ENCODE results near the gene SERPINE2.

SERPINE2 gene

GRCh38 chr2:224041554-224041953 lies 2.5 kb upstream of the SERPINE2 start:
- no peak for DNase-seq

GRCh38 chr2:224040753-224041152 lies 1.7 kb upstream of the SERPINE2 start:
- DNase-seq = no peak

GRCh38 chr2:224039770-224040440 lies 819 bp upstream of the SERPINE2 start:
- DNase-seq = no peak

GRCh38 chr2:224038830-224039079 lies 331 bp downstream of the SERPINE2 start:
- DNase-seq = no peak

- no peak for DNase-seq
These were observed 847 bp downstream of the SERPINE2 start for GRCh38 chr2:224038049-224038829.

GRCh38 chr2:224036731-224037361 lies 2.2 kb downstream of the SERPINE2 start:
- no peak for DNase-seq

DNA sequence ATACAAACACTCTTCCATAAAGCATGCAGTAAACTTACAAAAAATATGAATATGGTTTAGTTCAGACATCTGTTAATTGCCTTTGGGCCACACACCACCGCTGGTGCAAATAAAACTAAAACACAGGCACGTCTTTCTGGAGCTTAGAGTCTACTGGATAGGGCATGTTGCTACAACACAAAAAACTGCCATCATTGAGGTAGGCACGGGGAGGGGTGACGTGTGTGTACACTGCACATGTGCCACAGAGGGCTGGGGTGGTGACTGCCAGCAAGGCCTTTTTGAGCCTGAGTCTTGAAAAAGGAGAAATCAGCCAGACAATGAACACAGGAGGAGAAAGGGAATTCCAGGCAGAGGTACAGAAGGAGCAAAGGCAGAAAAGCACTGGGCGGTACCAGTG lies 5.1 kb downstream of the SERPINE2 start:
- no peak for DNase-seq

- DNase-seq = no peak
These were observed 5.5 kb downstream of the SERPINE2 start for GRCh38 chr2:224033601-224034000.

DNA sequence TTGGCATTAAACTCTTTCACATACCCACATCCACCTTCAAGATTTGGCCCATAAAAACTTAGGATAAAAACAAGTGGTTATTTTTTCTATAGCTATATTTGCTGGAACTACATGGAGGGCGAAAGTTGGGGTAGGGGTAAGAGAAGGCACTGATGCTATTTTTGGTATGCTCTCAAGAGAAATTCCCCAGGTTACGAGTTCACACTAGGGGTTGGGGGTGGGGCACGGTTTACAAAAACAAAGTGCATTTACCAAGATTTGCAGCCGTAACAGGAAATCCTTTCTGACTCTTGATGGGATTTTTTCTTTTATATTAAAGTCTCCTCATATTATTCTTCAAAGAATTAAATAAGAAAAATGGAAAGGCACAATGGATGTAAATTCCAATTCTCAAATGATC lies 6.8 kb downstream of the SERPINE2 start:
- DNase-seq = no peak

GRCh38 chr2:224031358-224031970 lies 7.6 kb downstream of the SERPINE2 start:
- no peak for DNase-seq

GRCh38 chr2:224030786-224031185 lies 8.3 kb downstream of the SERPINE2 start:
- DNase-seq = no peak

GRCh38 chr2:224029876-224030275 lies 9.2 kb downstream of the SERPINE2 start:
- DNase-seq = no peak

- DNase-seq = no peak
These were observed 11.2 kb downstream of the SERPINE2 start for GRCh38 chr2:224027931-224028330.

DNA sequence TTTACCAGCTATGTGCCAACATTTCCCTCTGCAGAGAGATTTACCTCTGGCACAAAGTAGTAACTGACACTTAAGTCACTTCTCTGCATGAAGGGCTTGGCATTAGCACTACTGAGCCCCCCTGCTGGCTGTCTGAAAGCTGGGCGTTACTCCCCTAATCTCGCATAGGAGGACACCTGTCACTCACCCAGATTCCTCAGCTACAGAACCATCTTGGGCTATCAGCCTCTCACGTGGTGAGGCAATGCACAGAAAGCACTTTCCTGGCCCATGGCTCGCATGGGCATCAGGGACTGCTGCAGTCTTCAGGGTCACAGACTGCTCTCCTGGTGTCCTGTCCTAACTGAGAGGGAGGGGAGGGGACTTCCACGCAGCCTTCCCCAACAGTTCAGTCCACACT lies 12.0 kb downstream of the SERPINE2 start:
- no peak for DNase-seq

GRCh38 chr2:224025874-224026273 lies 13.2 kb downstream of the SERPINE2 start:
- DNase-seq = no peak

GRCh38 chr2:224024270-224024669 lies 14.8 kb downstream of the SERPINE2 start:
- DNase-seq = no peak

- DNase-seq = peak; percentile 26
These were observed 15.9 kb downstream of the SERPINE2 start for GRCh38 chr2:224023188-224023587.

GRCh38 chr2:224022486-224022885 lies 16.6 kb downstream of the SERPINE2 start:
- no peak for DNase-seq

- DNase-seq = no peak
These were observed 18.6 kb downstream of the SERPINE2 start for GRCh38 chr2:224020523-224020922.

DNA sequence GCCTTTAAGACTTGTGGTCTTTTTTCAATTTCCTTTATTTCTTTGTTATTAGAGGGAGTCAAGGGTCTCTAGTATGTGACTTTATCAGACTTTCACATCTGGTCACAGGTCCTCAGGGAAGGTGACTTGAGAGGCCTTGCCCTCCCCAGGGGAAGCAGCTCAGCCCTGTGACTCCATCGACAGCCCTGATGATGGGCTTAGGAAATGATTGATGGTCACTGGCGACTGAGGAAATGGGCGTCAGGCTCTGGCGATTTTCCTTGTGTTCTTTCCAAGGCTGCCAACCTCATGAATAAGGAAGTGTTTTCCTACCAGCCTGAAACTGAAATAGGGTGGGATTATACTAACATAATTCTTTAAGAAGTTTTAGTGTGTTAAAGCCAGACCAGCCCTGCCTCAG lies 21.1 kb downstream of the SERPINE2 start:
- no peak for DNase-seq

DNA sequence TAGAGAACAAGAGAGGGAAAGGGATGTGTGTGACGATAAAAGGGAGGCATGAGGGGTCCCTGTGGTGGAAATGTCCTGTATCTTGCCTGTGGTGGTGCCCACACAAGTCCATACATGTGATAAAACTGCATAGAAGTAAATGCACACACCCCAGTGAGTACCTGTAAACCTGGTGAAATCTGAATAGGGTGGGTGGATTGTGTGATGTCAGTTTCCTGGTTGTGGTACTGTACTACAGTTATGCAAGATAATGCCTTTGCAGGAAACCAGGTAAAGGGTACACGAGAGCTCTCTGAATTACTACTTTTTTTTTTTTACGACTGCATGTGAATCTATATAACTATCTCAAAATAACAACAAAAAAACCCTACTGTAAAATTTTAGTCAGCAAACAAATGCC lies 22.1 kb downstream of the SERPINE2 start:
- DNase-seq = no peak

- no peak for DNase-seq
These were observed 24.8 kb downstream of the SERPINE2 start for GRCh38 chr2:224014336-224014735.

GRCh38 chr2:224011837-224012236 lies 27.2 kb downstream of the SERPINE2 start:
- DNase-seq = no peak
